ENCODE measurements around the gene SEZ6L.
"Not testable (repeated sequence)": the region's sequence is repeated elsewhere in the genome, so short reads cannot be mapped to it uniquely, and the experiment has no call there.

SEZ6L gene

GRCh38 chr22:26389125-26389524, 219.9 kb downstream of the SEZ6L start:
- DNase-seq (ENCODE audit: low read depth), result no peak

GRCh38 chr22:26391091-26391490, 221.8 kb downstream of the SEZ6L start:
- no peak for DNase-seq (ENCODE audit: low read depth)

DNA sequence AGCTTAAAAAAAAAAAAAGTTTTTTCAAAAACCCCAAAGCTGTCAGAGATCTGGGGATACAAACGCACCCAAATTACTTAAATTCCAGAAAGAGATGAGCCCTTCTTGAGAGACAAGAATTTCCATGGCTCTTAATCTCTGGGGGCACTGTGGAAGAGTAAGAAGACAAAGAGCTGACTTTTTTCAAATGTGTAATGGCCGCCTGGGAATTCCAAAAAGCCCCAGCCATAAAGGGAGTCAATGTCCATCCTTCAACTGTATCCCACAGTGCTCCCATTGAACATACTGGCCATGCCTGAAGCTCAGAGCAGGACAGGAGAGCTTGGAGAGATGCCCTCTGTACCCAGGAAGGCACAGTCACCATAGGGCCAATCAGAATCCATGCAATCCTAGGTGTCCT, 222.4 kb downstream of the SEZ6L start:
- DNase-seq (ENCODE audit: low read depth), result no peak

DNA sequence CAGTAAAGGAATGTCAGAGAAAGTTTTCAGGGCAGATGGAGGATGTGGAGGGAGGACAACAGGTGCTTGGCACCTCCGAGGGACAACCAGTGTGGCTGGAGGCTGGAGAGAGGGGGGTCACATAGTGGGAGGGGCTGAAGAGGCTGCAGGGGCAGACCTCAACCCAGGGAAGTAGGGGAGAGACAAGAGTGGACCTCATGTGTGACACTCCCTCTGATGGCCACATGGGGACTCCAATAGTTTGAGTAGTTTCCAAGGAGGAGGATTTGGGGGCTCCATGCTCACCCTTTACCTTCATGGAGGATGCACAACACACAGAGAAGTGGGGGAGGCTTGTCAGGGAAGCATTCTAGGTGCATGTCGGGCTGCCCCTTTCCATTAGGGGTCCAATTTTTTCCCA, 224.7 kb downstream of the SEZ6L start:
- DNase-seq (ENCODE audit: low read depth), result no peak

DNA sequence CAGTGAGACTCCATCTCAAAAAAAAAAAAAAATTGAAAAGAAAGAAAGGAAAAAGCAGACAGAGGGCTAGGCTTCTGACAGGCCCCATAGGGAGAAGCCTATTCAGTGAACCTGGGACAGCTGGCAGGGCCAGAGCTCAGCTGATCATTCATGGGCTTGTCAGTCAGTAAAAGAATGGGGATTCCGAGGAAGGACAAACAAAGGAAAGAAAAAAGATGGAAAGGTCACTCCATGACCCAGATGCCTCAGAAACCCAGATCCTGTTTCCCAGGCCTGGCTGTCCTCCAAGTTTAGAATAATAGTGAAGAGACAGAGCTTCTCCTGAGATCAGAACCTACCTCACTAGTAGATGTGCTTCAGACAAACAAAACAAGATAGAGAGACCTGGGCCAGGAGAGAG, 225.5 kb downstream of the SEZ6L start:
- DNase-seq (ENCODE audit: low read depth), result no peak

- no peak for DNase-seq (ENCODE audit: low read depth)
Measured at GRCh38 chr22:26395926-26396325, 226.7 kb downstream of the SEZ6L start.

- DNase-seq (ENCODE audit: low read depth), result peak; percentile 76
Measured at GRCh38 chr22:26398741-26399153, 229.5 kb downstream of the SEZ6L start.

DNA sequence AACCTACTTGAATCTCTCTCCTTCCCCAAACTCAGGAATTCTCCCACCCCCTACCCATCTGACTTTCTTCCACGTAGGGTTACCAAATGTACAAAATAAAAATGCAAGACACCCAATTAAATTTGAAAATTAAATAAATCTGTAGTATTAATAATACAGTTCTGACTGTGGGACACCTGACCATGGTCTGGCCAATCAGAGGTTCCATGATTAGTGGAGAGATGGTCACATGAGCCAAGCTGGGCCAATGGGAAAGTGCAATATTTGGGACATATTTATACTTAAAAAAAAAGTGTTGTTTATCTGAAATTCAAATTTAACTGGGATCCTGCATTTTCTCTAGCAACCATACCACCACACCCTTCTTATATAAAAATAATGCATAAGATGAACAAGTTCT, 230.0 kb downstream of the SEZ6L start:
- DNase-seq (ENCODE audit: low read depth), result peak; percentile 11

DNA sequence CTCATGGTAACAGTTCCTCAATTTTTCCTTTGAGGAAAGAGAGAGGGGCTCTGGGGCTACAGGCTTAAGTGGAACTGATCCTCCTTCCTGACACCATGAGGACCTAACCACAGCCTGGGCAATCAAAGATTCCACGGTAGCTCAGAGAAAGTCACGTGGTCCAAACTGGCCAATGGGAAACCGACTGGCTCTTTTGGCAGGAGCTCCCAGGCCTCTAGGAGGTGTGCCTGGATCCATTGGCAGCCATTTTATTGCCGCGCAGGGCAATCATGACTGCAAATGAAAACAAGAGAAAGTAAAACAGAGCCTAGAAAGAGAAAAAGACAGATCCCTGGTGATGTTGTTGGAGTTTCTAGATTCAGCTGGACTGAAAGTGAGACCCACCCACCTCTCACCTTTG, 232.5 kb downstream of the SEZ6L start:
- DNase-seq (ENCODE audit: low read depth), result no peak

- DNase-seq (ENCODE audit: low read depth), result no peak
Measured at GRCh38 chr22:26404851-26405421, 235.7 kb downstream of the SEZ6L start.

DNA sequence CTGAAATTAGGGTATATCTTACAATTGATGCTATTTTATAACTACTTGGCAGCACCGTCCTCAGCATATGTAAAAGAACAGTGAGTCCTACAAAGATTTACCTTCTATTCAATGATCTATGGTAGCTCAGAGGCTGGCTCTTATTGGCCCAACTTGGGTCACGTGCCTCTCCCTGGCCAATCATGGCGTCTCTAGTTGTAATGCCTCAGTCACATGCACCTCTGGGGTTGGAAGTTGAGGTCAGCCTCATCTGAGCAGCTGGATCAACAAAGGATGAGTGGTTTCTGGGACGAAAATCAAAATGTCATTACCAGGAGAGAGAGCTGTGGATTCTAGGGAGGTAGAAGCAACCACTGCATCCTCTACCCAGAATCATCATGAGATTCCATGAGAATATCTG, 236.9 kb downstream of the SEZ6L start:
- peak; percentile 7 for DNase-seq (ENCODE audit: low read depth)

- not testable (repeated sequence) for DNase-seq (ENCODE audit: low read depth)
Measured at GRCh38 chr22:26408562-26409220, 239.4 kb downstream of the SEZ6L start.

DNA sequence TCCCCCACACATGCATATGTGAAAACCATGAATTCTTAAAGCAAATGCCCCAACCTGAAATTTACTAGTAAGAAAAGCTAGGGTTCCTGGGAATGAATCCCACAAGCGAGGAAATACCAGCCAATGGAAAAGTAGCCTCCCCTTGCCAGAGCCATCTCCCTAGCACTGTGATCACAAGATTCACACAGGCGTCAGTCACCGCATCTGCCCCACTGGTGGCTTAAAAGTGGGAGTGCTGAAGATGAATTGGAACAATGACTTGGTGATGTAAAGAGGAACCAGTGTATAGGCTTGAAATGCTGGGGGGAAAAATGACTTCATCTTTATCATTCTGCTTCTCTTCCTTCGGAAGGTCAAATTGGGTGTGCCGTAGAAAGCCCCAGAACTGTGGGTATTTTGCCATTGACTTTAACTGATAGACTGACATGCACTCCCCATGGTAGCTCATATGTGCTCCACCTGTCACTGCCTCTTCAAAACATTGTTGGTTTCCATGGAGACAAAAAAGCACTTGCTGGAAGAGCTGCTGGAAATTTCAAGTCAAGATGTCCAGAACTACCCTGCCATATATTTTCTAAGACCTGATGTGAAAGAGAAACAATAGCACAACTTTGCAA, 240.6 kb downstream of the SEZ6L start:
- DNase-seq (ENCODE audit: low read depth), result no peak

GRCh38 chr22:26410386-26410785, 241.1 kb downstream of the SEZ6L start:
- DNase-seq (ENCODE audit: low read depth), result no peak

DNA sequence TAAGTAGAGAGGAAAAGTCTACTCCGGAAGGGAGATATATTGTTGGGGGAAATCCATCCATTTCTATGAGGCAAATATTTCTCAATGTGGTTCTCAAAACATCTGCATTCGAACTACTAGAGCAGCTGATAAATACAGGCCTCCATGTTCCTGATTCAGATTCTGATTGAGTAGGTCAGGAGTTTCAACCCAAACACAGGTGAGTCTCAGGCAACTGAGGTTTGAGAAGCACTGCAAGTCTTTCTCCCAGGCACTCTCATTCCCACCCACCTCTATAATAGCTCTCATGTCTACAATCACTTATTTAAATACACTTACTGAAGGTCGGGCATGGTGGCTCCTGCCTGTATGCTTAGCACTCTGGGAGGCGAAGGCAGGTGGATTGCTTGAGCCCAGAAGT, 245.1 kb downstream of the SEZ6L start:
- DNase-seq (ENCODE audit: low read depth), result no peak

DNA sequence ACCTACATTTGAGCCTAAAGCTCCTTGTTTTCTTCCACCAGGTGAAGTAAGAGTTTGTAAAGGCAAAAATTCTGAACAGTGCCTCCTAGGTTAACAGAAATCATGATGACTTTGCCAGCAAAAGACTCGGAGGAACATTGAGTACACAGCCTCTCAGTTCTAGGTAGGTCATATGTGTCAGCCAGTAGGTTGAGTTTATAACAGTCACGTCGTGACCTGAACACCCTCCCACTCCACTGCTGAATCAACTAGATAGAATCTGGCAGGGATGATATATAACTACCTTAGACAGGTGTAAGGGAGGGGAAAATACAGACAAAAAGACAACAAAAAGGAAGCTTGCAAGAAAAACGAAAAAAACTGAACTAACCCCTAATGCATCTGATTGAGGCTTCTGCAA, 247.0 kb downstream of the SEZ6L start:
- no peak for DNase-seq (ENCODE audit: low read depth)

DNA sequence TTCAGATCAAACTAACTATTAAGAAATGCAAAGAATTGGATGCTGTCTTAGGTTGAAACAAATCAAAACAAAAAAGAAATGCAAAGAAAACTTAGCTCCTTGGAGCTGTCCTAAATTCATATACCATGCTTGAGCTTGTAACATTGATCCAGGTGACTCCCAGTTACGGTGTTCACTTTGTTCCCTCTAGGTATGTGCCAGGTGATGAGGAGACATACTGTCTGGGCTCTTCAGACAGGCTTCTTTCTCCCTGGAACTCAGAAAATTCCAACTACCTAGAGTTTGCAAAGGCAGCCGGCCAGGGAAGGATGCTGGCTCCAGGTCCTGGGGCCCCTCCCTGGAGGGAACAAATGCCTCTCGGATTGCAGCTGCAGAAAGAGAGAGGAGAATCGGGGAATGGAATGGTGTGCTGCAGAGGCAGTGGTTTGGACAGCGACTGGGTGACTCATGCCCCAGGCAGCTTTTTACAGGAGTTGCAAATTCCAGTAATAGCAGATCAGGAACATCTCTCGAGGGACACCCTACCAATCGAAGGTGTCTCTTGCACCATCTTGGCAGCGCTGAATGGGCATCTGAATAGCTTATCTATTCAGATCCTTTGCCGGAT, 247.5 kb downstream of the SEZ6L start:
- DNase-seq (ENCODE audit: low read depth), result peak; percentile 70

DNA sequence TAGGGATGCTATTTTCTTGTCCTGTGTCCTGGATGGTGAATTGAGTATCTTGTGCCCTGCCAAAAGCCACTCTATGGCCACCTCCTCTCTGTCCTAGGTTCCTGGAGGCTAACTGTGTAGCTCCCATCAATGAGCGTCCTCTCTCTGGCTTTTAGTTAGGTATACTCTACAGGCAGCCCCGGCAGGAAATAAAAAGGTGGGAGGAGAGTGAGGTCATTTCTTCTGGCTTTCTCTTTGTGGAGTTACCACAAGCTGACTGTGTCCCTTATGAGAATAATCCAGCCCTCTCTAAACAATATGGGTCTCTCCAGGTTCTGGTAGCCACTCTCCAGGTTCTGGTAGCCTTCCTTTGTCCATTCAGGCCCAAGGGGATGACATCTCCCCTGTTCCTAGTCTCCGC, 248.1 kb downstream of the SEZ6L start:
- no peak for DNase-seq (ENCODE audit: low read depth)

DNA sequence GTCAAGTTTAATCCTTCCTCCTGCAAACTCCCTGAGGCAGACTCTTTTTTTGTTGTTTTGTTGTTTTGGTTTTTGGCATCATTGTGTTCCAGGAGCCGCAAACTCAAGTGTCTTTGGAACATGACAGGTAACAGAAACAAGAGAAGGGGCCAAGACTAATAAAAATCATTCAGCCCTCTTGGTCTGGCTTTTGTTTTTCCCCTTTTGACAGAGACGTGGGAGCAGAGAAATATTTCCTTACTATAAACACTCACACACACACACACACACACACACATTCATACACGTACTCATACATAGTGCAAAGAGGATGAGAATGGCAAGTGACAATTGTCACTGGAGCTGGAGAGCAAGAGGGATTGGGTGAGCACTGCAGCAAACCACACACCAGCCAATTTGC, 249.4 kb downstream of the SEZ6L start:
- no peak for DNase-seq (ENCODE audit: low read depth)

- DNase-seq (ENCODE audit: low read depth), result no peak
Measured at GRCh38 chr22:26426924-26427323, 257.7 kb downstream of the SEZ6L start.

DNA sequence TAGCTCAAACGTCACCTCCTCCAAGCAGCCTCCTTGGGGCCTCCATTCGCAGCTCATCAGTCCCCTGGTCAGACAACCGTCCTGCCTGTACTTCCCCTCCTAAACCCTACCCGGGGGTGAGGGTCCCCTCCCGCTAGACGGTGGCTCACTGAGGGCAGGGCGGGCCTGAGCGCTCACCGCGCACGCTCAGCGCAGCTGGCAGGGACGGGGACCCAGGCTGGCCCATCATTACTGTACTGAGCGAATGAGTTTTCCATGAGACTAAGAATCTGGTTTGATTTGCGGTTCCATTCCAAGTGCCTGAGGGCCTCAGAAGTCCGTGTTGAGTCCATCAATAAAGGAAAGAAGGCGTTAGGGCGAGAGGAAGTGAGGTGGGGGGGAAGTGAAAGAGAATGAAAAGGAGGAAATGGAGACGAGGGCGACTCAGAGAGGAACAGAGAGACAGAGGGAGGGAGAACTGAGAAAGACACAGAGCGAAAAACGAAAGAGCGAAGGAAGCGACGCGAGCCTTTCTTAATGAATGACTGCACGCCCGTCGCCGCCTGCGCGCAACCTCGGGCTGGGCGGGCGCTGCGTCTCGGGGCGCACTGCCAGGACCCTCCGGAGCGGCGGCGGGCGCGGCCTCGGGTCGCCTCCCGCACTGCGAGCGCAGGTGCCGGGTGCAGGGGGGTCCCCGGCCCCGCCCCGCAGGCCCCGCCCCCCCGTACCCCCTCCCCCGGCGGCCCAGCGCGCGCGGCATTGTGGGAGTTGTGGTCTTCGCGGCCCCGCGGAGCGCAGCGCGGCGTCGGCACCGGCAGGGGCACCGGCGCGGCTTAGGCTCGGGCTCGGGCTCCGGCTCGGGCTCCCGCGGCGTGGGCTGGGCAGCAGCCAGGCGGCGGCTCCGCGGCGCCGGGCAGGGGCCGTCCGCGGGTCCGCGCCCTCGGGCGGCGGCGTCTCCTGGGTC, 259.5 kb downstream of the SEZ6L start, which contains the start of gene ASPHD2:
Gene ASPHD2, plus strand, starts transcription at position 746 of the 943 bp plus-strand sequence. CDS start 4,356 bp downstream, outside the sequence.
- DNase-seq (ENCODE audit: low read depth), result peak; percentile 67
